ENCODE results near the gene SPART.

DNA sequence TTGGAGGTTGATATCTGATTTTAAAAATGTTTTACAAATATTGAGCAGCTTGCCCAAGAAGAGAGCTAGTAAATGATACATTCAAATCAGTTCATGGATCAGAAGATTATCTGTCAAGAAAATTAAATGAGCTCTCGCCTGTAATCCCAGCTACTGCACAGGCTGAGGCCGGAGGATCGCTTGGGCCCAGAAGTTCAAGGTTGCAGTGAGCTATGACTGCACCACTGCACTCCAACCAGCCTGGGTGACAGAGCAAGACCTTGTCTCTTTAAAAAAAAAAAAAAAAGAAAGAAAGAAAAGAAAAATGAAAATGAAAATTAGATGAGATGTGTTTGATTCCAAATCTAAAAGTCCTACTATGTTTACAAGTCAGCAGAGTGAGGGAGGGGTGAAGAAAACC lies 2.4 kb downstream of the SPART start:
- no peak for TF ChIP-seq EZH2phosphoT487 (IDR thresholded peaks at IDR 0.05; ENCODE audit: low read length)
- TF ChIP-seq, protein P1, sequence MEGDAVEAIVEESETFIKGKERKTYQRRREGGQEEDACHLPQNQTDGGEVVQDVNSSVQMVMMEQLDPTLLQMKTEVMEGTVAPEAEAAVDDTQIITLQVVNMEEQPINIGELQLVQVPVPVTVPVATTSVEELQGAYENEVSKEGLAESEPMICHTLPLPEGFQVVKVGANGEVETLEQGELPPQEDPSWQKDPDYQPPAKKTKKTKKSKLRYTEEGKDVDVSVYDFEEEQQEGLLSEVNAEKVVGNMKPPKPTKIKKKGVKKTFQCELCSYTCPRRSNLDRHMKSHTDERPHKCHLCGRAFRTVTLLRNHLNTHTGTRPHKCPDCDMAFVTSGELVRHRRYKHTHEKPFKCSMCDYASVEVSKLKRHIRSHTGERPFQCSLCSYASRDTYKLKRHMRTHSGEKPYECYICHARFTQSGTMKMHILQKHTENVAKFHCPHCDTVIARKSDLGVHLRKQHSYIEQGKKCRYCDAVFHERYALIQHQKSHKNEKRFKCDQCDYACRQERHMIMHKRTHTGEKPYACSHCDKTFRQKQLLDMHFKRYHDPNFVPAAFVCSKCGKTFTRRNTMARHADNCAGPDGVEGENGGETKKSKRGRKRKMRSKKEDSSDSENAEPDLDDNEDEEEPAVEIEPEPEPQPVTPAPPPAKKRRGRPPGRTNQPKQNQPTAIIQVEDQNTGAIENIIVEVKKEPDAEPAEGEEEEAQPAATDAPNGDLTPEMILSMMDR (IDR thresholded peaks at IDR 0.05; ENCODE audit: low read length) = no peak

Measured in MM.1S (cell line).